ENCODE measurements around the gene DNER. TPM values are rescaled to one million over a fixed set of nuclear protein-coding genes. Genes with fewer than 3 reads are reported as not detected.

Gene DNER
- total RNA-seq, 2 experiments from 2014 or later, result not detected

DNA sequence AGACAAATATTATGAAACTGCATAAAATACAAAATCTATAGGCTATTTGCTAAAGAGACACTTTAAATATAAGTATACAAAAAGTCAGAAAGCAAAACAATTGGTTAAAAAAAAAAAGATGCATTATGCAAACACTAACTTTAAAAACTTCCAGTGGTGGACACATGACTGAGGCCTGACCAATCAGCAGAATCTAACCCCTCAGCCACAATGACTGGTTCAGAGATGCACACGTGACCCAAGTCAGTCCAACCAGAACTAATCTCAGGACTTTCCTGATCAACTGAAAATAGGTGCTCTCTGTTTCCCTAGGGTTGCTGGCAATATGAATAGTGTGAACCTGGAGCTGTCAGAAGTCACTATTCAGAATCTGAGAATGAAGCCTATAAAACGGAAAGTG lies 22.7 kb downstream of the DNER start:
- Mint-ChIP-seq H3K4me1 (ENCODE audit: low read depth) (no peaks in the 10 kb centered on the region), H3K4me3 (no peak overlapping the region), H3K27me3 (peaks cover 8% of the 10 kb centered on the region), H3K27ac (no peak overlapping the region), H3K9me3 (no peaks in the 10 kb centered on the region), H3K36me3 (ENCODE audit: low read depth) (no peaks in the 10 kb centered on the region)
- no peak for ATAC-seq
- intact Hi-C loops (cut with micrococcal nuclease), result no loop called here
- ChIA-PET POLR2A (no interaction called here), CTCF (no interaction called here)
- DNase-seq, result no peak
- TF ChIP-seq, protein P1, sequence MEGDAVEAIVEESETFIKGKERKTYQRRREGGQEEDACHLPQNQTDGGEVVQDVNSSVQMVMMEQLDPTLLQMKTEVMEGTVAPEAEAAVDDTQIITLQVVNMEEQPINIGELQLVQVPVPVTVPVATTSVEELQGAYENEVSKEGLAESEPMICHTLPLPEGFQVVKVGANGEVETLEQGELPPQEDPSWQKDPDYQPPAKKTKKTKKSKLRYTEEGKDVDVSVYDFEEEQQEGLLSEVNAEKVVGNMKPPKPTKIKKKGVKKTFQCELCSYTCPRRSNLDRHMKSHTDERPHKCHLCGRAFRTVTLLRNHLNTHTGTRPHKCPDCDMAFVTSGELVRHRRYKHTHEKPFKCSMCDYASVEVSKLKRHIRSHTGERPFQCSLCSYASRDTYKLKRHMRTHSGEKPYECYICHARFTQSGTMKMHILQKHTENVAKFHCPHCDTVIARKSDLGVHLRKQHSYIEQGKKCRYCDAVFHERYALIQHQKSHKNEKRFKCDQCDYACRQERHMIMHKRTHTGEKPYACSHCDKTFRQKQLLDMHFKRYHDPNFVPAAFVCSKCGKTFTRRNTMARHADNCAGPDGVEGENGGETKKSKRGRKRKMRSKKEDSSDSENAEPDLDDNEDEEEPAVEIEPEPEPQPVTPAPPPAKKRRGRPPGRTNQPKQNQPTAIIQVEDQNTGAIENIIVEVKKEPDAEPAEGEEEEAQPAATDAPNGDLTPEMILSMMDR (IDR thresholded peaks at IDR 0.05), result no peak

DNA sequence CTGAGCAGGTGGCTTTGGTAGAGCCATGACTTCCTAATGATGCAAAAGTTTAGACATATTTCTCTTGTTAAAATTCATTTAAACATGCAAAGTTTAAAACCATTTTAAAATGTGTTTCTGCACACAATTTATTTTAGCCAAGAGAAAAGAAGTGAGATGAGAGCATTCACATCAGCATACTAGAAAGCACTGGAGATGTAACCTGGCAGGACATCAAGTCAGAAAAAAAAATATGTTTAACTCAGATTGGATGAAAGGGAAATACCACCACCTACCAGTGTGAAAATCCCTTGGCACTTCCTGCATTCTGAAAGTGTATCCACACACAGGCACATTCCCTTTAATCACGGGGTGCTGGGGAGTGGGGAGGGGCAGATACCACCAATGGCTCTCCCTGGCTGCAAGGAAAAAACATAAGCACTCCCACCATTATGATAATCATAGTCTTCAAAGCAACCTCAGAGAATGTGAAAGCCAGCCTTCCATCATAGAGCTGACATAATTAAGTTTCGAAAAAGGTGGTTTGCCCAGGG lies 25.0 kb downstream of the DNER start:
- Mint-ChIP-seq H3K4me1 (ENCODE audit: low read depth) (no peaks in the 10 kb centered on the region), H3K9me3 (no peaks in the 10 kb centered on the region), H3K27ac (no peak overlapping the region), H3K4me3 (no peak overlapping the region), H3K27me3 (peaks cover 15% of the 10 kb centered on the region), H3K36me3 (ENCODE audit: low read depth) (no peaks in the 10 kb centered on the region)
- DNase-seq, result no peak
- POLR2A ChIA-PET, result no interaction called here
- intact Hi-C loops (cut with micrococcal nuclease), result no loop called here
- TF ChIP-seq, protein P1 (IDR thresholded peaks at IDR 0.05), result no peak
- ATAC-seq, result no peak
- CTCF ChIA-PET, result no interaction called here

DNA sequence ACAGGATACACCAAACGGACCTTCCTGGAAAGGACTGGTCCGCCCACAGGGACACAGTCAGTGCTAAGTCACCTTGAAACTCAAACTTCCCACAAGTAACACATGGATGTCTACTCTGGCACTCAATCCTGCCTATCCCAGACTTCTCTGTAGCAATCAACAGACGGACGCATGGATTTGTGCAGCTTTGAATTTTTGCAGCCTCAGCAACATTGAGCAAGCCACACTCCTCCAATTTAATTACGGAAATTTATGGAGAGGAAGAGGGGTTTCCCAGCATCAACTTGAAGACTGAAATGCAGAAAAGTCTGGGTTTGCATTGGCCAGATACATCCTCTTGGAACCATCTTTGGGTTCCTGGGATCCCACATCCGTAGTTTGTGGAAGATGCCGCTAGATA lies 26.2 kb downstream of the DNER start:
- no peak overlapping the region for H3K27ac Mint-ChIP-seq
- DNase-seq (no peak), ATAC-seq (no peak)
- no peak overlapping the region for H3K4me3 Mint-ChIP-seq
- TF ChIP-seq, protein P1 (IDR thresholded peaks at IDR 0.05), result no peak
- peaks cover 19% of the 10 kb centered on the region for H3K27me3 Mint-ChIP-seq
- ChIA-PET POLR2A (no interaction called here), CTCF (no interaction called here)
- no peaks in the 10 kb centered on the region for H3K9me3 Mint-ChIP-seq
- H3K4me1 Mint-ChIP-seq (ENCODE audit: low read depth), result no peaks in the 10 kb centered on the region
- no peaks in the 10 kb centered on the region for H3K36me3 Mint-ChIP-seq (ENCODE audit: low read depth)
- intact Hi-C loops (cut with micrococcal nuclease), result no loop called here

DNA sequence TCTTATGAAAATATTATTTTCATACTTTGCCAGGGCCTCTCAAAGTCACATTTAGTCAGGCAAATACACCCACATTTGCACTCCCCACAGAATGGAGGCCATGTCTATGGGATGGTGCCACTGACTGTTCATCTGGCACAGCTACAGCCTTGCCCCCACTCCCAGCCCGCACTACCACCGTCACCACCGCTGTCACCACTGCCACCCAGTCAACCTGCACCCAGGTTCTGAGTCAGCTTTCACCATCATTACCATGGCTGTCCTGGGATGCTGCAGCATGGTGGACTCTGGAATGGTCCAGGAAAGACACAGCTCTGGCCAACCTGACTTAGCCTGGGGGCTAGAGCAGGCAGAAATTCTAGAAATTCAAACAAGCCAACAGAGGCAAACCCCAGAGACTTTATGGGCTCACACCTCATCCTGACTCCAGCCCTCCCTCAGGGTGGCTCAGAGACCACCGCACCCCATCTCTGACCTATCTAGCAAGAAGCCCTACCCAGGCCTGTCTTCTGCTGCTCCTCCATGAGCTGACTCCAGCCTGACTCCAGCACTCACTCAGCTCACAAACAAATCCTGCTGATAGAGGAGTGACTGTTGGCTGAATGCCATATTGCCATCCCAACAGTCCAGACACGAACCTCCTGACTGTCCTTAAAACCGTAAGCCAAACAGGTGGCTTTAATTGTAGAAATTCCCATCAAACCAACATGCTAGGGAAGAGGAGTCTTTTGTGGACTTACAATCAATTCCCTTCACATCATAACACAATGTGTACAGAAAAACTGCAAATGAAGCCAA lies 28.0 kb downstream of the DNER start:
- no peaks in the 10 kb centered on the region for H3K36me3 Mint-ChIP-seq (ENCODE audit: low read depth)
- CTCF ChIA-PET, result no interaction called here
- peaks cover 20% of the 10 kb centered on the region for H3K27me3 Mint-ChIP-seq
- intact Hi-C loops (cut with micrococcal nuclease), result no loop called here
- DNase-seq (no peak), ATAC-seq (no peak)
- POLR2A ChIA-PET, result no interaction called here
- no peaks in the 10 kb centered on the region for H3K4me1 Mint-ChIP-seq (ENCODE audit: low read depth)
- H3K27ac Mint-ChIP-seq, result no peak overlapping the region
- TF ChIP-seq, protein P1 (IDR thresholded peaks at IDR 0.05), result no peak
- no peak overlapping the region for H3K4me3 Mint-ChIP-seq
- H3K9me3 Mint-ChIP-seq, result no peaks in the 10 kb centered on the region

DNA sequence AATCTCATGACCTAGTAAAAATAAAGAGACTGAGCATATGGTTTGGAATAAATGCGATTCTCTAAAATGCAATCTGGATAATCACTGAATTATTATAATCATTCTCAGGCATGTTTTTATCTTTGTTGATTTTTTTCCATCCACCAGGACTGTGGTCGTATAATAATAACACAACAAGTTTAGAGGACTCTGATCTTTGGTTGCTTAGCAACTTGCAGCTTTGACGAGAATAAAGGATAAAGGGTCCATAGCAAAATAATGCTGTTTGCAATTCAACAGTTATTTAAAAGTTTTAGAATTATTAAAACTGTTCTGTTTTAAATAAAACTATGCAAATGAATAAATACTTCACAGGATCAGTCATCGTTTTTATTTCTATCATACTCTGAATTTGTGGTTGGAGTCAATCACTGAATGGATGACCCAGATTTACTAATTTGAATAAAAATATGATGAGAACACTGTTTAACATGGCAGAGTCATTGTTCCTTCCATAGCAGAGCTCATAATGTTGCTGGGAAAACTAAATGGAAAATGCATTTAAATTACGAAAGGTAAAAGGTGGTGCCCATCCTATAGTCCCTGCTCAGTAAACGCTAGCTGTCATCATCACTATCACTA lies 29.3 kb downstream of the DNER start:
- TF ChIP-seq, protein P1 (IDR thresholded peaks at IDR 0.05), result no peak

More for the DNA sequence above, 29.3 kb downstream of the DNER start:
- H3K36me3 Mint-ChIP-seq (ENCODE audit: low read depth), result no peaks in the 10 kb centered on the region
- H3K9me3 Mint-ChIP-seq, result no peaks in the 10 kb centered on the region
- H3K27ac Mint-ChIP-seq, result no peak overlapping the region
- DNase-seq (no peak), ATAC-seq (no peak)
- H3K27me3 Mint-ChIP-seq, result peaks cover 25% of the 10 kb centered on the region
- H3K4me1 Mint-ChIP-seq (ENCODE audit: low read depth), result no peaks in the 10 kb centered on the region
- H3K4me3 Mint-ChIP-seq, result no peak overlapping the region
- ChIA-PET CTCF (no interaction called here), POLR2A (no interaction called here)
- intact Hi-C loops (cut with micrococcal nuclease), result no loop called here

Measured in activated CD8-positive, alpha-beta T cell treated with anti-CD3 and anti-CD28 coated beads for 36 hours (primary cell).